ENCODE measurements around the gene CIB2. TPM values are rescaled to one million over a fixed set of nuclear protein-coding genes. Genes with fewer than 3 reads are reported as not detected.

The CIB2 gene
- total RNA-seq, 2 donors from 2014 or later = 40.6 to 41.7 TPM

DNA sequence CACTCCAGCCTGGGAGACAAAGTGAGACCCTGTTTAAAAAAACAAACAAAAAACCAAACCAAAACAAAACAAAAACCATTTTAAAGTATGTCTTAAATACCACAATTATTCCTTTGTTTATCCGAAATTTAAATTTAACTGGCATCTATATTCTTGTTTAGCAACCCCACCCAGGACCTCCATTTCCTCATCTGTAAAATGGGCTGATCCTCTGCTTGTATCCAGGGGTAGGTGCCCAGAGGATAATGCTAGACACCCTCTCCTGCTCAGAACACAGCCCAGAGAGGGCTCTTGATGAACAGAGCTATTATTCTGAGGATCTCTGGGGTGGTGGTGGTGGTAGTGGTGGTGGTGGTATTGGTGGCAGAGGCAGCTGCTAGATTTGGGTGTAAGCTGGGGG is 29.0 kb downstream of the CIB2 start:
- no peak overlapping the region for H3K4me3 Mint-ChIP-seq
- Histone ChIP-seq H3K36me3 (ENCODE audit: control insufficient read depth, insufficient read depth, low read length) (no peaks in the 10 kb centered on the region), H3K4me3 (ENCODE audit: low read length) (no peak overlapping the region), H3K27ac (ENCODE audit: low read depth, low read length) (no peak overlapping the region), H3K4me1 (ENCODE audit: control insufficient read depth, insufficient read depth, low read length) (no peaks in the 10 kb centered on the region), H3K9ac (ENCODE audit: extremely low read depth, low read length, poor library complexity, severe bottlenecking) (no peak overlapping the region), H3K9me3 (ENCODE audit: control insufficient read depth, low read length) (no peaks in the 10 kb centered on the region), H3K27me3 (ENCODE audit: control insufficient read depth, insufficient read depth, low read length, poor library complexity, severe bottlenecking) (no peaks in the 10 kb centered on the region)
- H3K27me3 Mint-ChIP-seq (ENCODE audit: insufficient read depth) = no peaks in the 10 kb centered on the region
- H3K27ac Mint-ChIP-seq = no peak overlapping the region
- TF ChIP-seq, protein P1, sequence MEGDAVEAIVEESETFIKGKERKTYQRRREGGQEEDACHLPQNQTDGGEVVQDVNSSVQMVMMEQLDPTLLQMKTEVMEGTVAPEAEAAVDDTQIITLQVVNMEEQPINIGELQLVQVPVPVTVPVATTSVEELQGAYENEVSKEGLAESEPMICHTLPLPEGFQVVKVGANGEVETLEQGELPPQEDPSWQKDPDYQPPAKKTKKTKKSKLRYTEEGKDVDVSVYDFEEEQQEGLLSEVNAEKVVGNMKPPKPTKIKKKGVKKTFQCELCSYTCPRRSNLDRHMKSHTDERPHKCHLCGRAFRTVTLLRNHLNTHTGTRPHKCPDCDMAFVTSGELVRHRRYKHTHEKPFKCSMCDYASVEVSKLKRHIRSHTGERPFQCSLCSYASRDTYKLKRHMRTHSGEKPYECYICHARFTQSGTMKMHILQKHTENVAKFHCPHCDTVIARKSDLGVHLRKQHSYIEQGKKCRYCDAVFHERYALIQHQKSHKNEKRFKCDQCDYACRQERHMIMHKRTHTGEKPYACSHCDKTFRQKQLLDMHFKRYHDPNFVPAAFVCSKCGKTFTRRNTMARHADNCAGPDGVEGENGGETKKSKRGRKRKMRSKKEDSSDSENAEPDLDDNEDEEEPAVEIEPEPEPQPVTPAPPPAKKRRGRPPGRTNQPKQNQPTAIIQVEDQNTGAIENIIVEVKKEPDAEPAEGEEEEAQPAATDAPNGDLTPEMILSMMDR (conservative IDR thresholded peaks at IDR 0.05) = no peak
- no peaks in the 10 kb centered on the region for H3K4me1 Mint-ChIP-seq
- WGBS, 2 experiments (ENCODE audit: insufficient coverage in 1 of 2, insufficient read length in 1 of 2) = 69 to 80% methylated on average over 1 of the region's 1 CpG
- H3K36me3 Mint-ChIP-seq (ENCODE audit: low read depth) = peaks cover 19% of the 10 kb centered on the region
- H3K9me3 Mint-ChIP-seq = no peaks in the 10 kb centered on the region
- no peak for DNase-seq

DNA sequence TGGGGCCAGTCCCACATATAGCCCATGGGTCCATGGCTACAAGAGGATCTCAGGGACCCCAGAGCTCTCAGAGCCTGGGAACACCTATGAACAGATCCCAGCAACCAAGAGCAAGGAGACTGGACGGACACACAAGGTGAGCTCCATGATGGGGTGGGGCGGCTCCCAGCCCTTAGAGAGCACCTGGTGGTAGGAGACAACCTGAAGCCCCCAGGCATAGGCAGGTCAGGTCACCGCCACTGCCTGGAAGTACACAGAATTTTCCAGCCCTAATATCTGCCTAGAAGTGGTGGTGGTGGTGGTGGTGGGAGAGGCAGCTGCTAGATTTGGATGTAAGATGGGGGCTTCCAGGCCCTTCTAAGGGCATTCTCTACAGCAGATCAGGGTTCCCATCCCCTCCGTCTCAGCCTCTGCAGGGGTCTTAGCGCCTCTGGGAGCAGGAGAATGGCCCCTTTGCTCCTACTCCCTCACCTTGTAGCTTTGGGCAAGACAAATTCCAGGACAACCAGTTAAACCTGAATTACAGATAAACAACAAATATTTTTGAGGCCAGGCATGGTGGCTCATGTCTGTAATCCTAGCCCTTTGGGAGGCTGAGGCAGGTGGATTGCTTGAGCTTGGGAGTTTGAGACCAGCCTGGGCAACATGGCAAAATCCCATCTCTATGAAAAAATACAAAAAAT is 29.7 kb downstream of the CIB2 start:
- Histone ChIP-seq H3K4me3 (ENCODE audit: low read length) (no peak overlapping the region), H3K36me3 (ENCODE audit: control insufficient read depth, insufficient read depth, low read length) (no peaks in the 10 kb centered on the region), H3K27me3 (ENCODE audit: control insufficient read depth, insufficient read depth, low read length, poor library complexity, severe bottlenecking) (no peaks in the 10 kb centered on the region), H3K9me3 (ENCODE audit: control insufficient read depth, low read length) (no peaks in the 10 kb centered on the region), H3K27ac (ENCODE audit: low read depth, low read length) (no peak overlapping the region), H3K9ac (ENCODE audit: extremely low read depth, low read length, poor library complexity, severe bottlenecking) (no peak overlapping the region), H3K4me1 (ENCODE audit: control insufficient read depth, insufficient read depth, low read length) (no peaks in the 10 kb centered on the region)
- WGBS, 2 experiments (ENCODE audit: insufficient coverage in 1 of 2, insufficient read length in 1 of 2) = 87 to 96% methylated on average over 4 to 5 of the region's 5 CpGs
- H3K9me3 Mint-ChIP-seq = no peaks in the 10 kb centered on the region
- no peak overlapping the region for H3K4me3 Mint-ChIP-seq
- TF ChIP-seq, protein P1 (conservative IDR thresholded peaks at IDR 0.05) = no peak
- peaks cover 16% of the 10 kb centered on the region for H3K36me3 Mint-ChIP-seq (ENCODE audit: low read depth)
- no peaks in the 10 kb centered on the region for H3K27me3 Mint-ChIP-seq (ENCODE audit: insufficient read depth)
- H3K27ac Mint-ChIP-seq = peak overlapping the region; percentile 55
- DNase-seq = no peak
- no peaks in the 10 kb centered on the region for H3K4me1 Mint-ChIP-seq

GRCh38 chr15:78100886-78101285 is 30.4 kb downstream of the CIB2 start:
- Mint-ChIP-seq H3K9me3 (no peaks in the 10 kb centered on the region), H3K4me1 (no peaks in the 10 kb centered on the region), H3K4me3 (no peak overlapping the region), H3K27me3 (ENCODE audit: insufficient read depth) (no peaks in the 10 kb centered on the region), H3K36me3 (ENCODE audit: low read depth) (peaks cover 11% of the 10 kb centered on the region), H3K27ac (no peak overlapping the region)
- TF ChIP-seq, protein P1 (conservative IDR thresholded peaks at IDR 0.05) = no peak
- Histone ChIP-seq H3K9ac (ENCODE audit: extremely low read depth, low read length, poor library complexity, severe bottlenecking) (no peak overlapping the region), H3K4me3 (ENCODE audit: low read length) (no peak overlapping the region), H3K27ac (ENCODE audit: low read depth, low read length) (no peak overlapping the region), H3K4me1 (ENCODE audit: control insufficient read depth, insufficient read depth, low read length) (no peaks in the 10 kb centered on the region), H3K9me3 (ENCODE audit: control insufficient read depth, low read length) (no peaks in the 10 kb centered on the region), H3K36me3 (ENCODE audit: control insufficient read depth, insufficient read depth, low read length) (no peaks in the 10 kb centered on the region), H3K27me3 (ENCODE audit: control insufficient read depth, insufficient read depth, low read length, poor library complexity, severe bottlenecking) (no peaks in the 10 kb centered on the region)
- no peak for DNase-seq
- whole genome bisulfite sequencing, 2 experiments (ENCODE audit: insufficient coverage in 1 of 2, insufficient read length in 1 of 2) = 85% methylated on average over 2 of the region's 2 CpGs; no CpG with 5 or more reads in 1 of the 2 experiments

Data from endodermal cell (in vitro differentiated cells).